OCI-LY7 (cell line): ENCODE data around the gene DMD.

Experiments used
- EZH2phosphoT487 ChIP-seq: fragments of 200-600 bp; sonication (generic); IDR thresholded peaks from 2 replicates; pipeline ENCODE4 v1.6.1; 2018; ENCODE audit warnings: low read depth, borderline replicate concordance, mild to moderate bottlenecking, mixed run types, antibody characterized with exemption, low read length, moderate library complexity, mixed read lengths
- TF ChIP-seq, protein P1 (sequence below): fragments of 200-600 bp; sonication (generic); conservative IDR thresholded peaks from 2 replicates; pipeline ENCODE4 v1.5.1; 2014; ENCODE audit warnings: mild to moderate bottlenecking, antibody characterized with exemption, low read length, moderate library complexity, mixed read lengths

GRCh38 chrX:33149580-33149979, 61.8 kb downstream of the DMD start:
- TF ChIP-seq, protein P1, sequence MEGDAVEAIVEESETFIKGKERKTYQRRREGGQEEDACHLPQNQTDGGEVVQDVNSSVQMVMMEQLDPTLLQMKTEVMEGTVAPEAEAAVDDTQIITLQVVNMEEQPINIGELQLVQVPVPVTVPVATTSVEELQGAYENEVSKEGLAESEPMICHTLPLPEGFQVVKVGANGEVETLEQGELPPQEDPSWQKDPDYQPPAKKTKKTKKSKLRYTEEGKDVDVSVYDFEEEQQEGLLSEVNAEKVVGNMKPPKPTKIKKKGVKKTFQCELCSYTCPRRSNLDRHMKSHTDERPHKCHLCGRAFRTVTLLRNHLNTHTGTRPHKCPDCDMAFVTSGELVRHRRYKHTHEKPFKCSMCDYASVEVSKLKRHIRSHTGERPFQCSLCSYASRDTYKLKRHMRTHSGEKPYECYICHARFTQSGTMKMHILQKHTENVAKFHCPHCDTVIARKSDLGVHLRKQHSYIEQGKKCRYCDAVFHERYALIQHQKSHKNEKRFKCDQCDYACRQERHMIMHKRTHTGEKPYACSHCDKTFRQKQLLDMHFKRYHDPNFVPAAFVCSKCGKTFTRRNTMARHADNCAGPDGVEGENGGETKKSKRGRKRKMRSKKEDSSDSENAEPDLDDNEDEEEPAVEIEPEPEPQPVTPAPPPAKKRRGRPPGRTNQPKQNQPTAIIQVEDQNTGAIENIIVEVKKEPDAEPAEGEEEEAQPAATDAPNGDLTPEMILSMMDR, result no peak
- TF ChIP-seq EZH2phosphoT487, result no peak
